Measurements from ENCODE around the gene CCDC196.

- no peak for TF ChIP-seq MYB (IDR thresholded peaks at IDR 0.05; ENCODE audit: borderline replicate concordance, low read depth, low read length)
- no peak for TF ChIP-seq POLR2AphosphoS5 (IDR thresholded peaks at IDR 0.05; ENCODE audit: low read length)
- no peak for TF ChIP-seq GATAD2B (conservative IDR thresholded peaks at IDR 0.05; ENCODE audit: low read depth)
- TF ChIP-seq CTCF (IDR thresholded peaks at IDR 0.05 in 2 of 3, conservative IDR thresholded peaks at IDR 0.05 in 1 of 3; ENCODE audit: control insufficient read depth in 2 of 3, extremely low read depth in 1 of 3, insufficient read depth in 1 of 3, low read depth in 3 of 3, low read length in 3 of 3): no peak
- TF ChIP-seq USF2 (IDR thresholded peaks at IDR 0.05; ENCODE audit: borderline replicate concordance, low read depth, low read length): no peak
- TF ChIP-seq RAD21 (IDR thresholded peaks at IDR 0.05; ENCODE audit: insufficient read depth, low read depth, low read length): no peak
- TF ChIP-seq IRF3 (IDR thresholded peaks at IDR 0.05): no peak
- TF ChIP-seq TAF1 (IDR thresholded peaks at IDR 0.05; ENCODE audit: borderline replicate concordance, low read depth, low read length): no peak
These were observed 42.4 kb upstream of the CCDC196 start for GRCh38 chr14:66443785-66444184.
